OCI-LY1 (cell line): ENCODE data around the gene XIRP1.

Experiments
- H2AFZ ChIP-seq: fragments of 200-600 bp; sonication (generic), shearing (Covaris generic); 2 replicates; pipeline ENCODE4 v1.6.0; 2014; ENCODE audit warnings: antibody characterized with exemption, mild to moderate bottlenecking, low read length
- H3F3A ChIP-seq: fragments of 200-600 bp; sonication (generic), shearing (Covaris generic); 2 replicates; pipeline ENCODE4 v1.6.0; 2014; ENCODE audit warnings: mild to moderate bottlenecking, antibody characterized with exemption, low read length, moderate library complexity; ENCODE audit not compliant: insufficient read depth
- H3K27ac ChIP-seq: fragments of 200-600 bp; sonication (generic); 2 replicates; pipeline ENCODE4 v1.5.1; 2014; ENCODE audit warnings: low read length, mixed run types, mild to moderate bottlenecking, low read depth; ENCODE audit not compliant: poor library complexity, severe bottlenecking
- H3K27me3 ChIP-seq: fragments of 200-600 bp; sonication (generic); 2 replicates; pipeline ENCODE4 v1.6.0; 2014; ENCODE audit warnings: antibody characterized with exemption, mild to moderate bottlenecking, low read length, moderate library complexity; ENCODE audit not compliant: insufficient read depth
- H3K36me3 ChIP-seq: fragments of 200-600 bp; sonication (generic); 2 replicates; pipeline ENCODE4 v1.6.1; 2014; ENCODE audit warnings: mild to moderate bottlenecking, antibody characterized with exemption, low read length, moderate library complexity, mixed read lengths; ENCODE audit not compliant: insufficient read depth
- H3K4me1 ChIP-seq: fragments of 200-600 bp; sonication (generic); 2 replicates; pipeline ENCODE4 v1.5.1; 2014; ENCODE audit warnings: mild to moderate bottlenecking, low read length, moderate library complexity; ENCODE audit not compliant: insufficient read depth, severe bottlenecking
- H3K4me2 ChIP-seq: fragments of 200-600 bp; sonication (generic), shearing (Covaris generic); 2 replicates; pipeline ENCODE4 v1.6.1; 2014; ENCODE audit warnings: low read length
- H3K4me3 ChIP-seq: fragments of 200-600 bp; sonication (generic); 2 replicates; pipeline ENCODE4 v1.5.1; 2014; ENCODE audit warnings: low read length, low read depth, mild to moderate bottlenecking, mixed read lengths; ENCODE audit not compliant: poor library complexity, severe bottlenecking
- H3K79me2 ChIP-seq: fragments of 200-600 bp; shearing (Covaris generic); 2 replicates; pipeline ENCODE4 v1.6.1; 2016; ENCODE audit warnings: mixed run types, low read length, mixed read lengths; ENCODE audit not compliant: insufficient read depth
- H3K9ac ChIP-seq: fragments of 200-600 bp; sonication (generic), shearing (Covaris generic); 2 replicates; pipeline ENCODE4 v1.6.1; 2014; ENCODE audit warnings: mild to moderate bottlenecking, low read length, mixed read lengths
- H3K9me2 ChIP-seq: fragments of 200-600 bp; sonication (generic), shearing (Covaris generic); 2 replicates; pipeline ENCODE4 v1.6.1; 2014; ENCODE audit warnings: low read depth, mild to moderate bottlenecking, low read length, mixed read lengths
- H3K9me3 ChIP-seq: fragments of 200-600 bp; shearing (Covaris generic); 2 replicates; pipeline ENCODE4 v1.6.1; 2014; ENCODE audit warnings: low read length, mixed read lengths
- H4K20me1 ChIP-seq: fragments of 200-600 bp; sonication (generic), shearing (Covaris generic); 2 replicates; pipeline ENCODE4 v1.6.0; 2016; ENCODE audit warnings: mild to moderate bottlenecking, low read length; ENCODE audit not compliant: insufficient read depth
- CTCF ChIP-seq: fragments of 200-600 bp; sonication (generic), shearing (Covaris generic); IDR thresholded peaks from 2 replicates; pipeline ENCODE4 v1.5.1; 2017; ENCODE audit warnings: mild to moderate bottlenecking, antibody characterized with exemption, low read length, moderate library complexity, mixed read lengths
- EZH2 ChIP-seq: fragments of 200-600 bp; sonication (generic), shearing (Covaris generic); IDR thresholded peaks from 2 replicates; pipeline ENCODE4 v1.8.0; 2017; ENCODE audit warnings: borderline replicate concordance, mixed run types, mild to moderate bottlenecking, antibody characterized with exemption, low read length, moderate library complexity, mixed read lengths

XIRP1 gene

GRCh38 chr3:39189150-39189958, 3.0 kb downstream of the XIRP1 start:
- no peaks in the 10 kb centered on the region for H3F3A ChIP-seq
- H3K4me3 ChIP-seq = no peak overlapping the region
- H3K79me2 ChIP-seq = no peaks in the 10 kb centered on the region
- H3K4me1 ChIP-seq = no peaks in the 10 kb centered on the region
- H3K4me2 ChIP-seq = no peak overlapping the region
- no peaks in the 10 kb centered on the region for H3K9me2 ChIP-seq
- H3K27me3 ChIP-seq = no peaks in the 10 kb centered on the region
- H2AFZ ChIP-seq = no peak overlapping the region
- H3K27ac ChIP-seq = no peak overlapping the region
- no peak for TF ChIP-seq EZH2
- TF ChIP-seq CTCF = no peak
- H3K9ac ChIP-seq = no peak overlapping the region
- no peaks in the 10 kb centered on the region for H4K20me1 ChIP-seq
- no peaks in the 10 kb centered on the region for H3K36me3 ChIP-seq
- H3K9me3 ChIP-seq = no peaks in the 10 kb centered on the region

GRCh38 chr3:39188271-39189149, 3.9 kb downstream of the XIRP1 start:
- H3K27me3 ChIP-seq = no peaks in the 10 kb centered on the region
- H3K79me2 ChIP-seq = no peaks in the 10 kb centered on the region
- TF ChIP-seq EZH2 (no peak), CTCF (no peak)
- H4K20me1 ChIP-seq = no peaks in the 10 kb centered on the region
- H3K9me2 ChIP-seq = no peaks in the 10 kb centered on the region
- H3K9ac ChIP-seq = no peak overlapping the region
- no peaks in the 10 kb centered on the region for H3K4me1 ChIP-seq
- no peak overlapping the region for H3K4me3 ChIP-seq
- H3K4me2 ChIP-seq = no peak overlapping the region
- no peaks in the 10 kb centered on the region for H3F3A ChIP-seq
- no peak overlapping the region for H3K27ac ChIP-seq
- no peak overlapping the region for H2AFZ ChIP-seq
- H3K9me3 ChIP-seq = no peaks in the 10 kb centered on the region
- no peaks in the 10 kb centered on the region for H3K36me3 ChIP-seq

- no peak overlapping the region for H3K27ac ChIP-seq
- no peak overlapping the region for H2AFZ ChIP-seq
- no peaks in the 10 kb centered on the region for H4K20me1 ChIP-seq
- no peaks in the 10 kb centered on the region for H3K79me2 ChIP-seq
- no peaks in the 10 kb centered on the region for H3K9me3 ChIP-seq
- H3K9ac ChIP-seq = no peak overlapping the region
- TF ChIP-seq CTCF (no peak), EZH2 (no peak)
- H3K36me3 ChIP-seq = no peaks in the 10 kb centered on the region
- no peaks in the 10 kb centered on the region for H3K27me3 ChIP-seq
- no peak overlapping the region for H3K4me3 ChIP-seq
- no peaks in the 10 kb centered on the region for H3F3A ChIP-seq
- no peaks in the 10 kb centered on the region for H3K4me1 ChIP-seq
- no peak overlapping the region for H3K4me2 ChIP-seq
- H3K9me2 ChIP-seq = no peaks in the 10 kb centered on the region
These were observed 4.8 kb downstream of the XIRP1 start for GRCh38 chr3:39187372-39188155.
